8988T (cell line): ENCODE data around the gene NDE1.

Source experiments
- DNase-seq: peaks from one replicate; pipeline ENCODE4 v3.0.0; 2011

Gene NDE1

GRCh38 chr16:15741207-15741871 lies 91.3 kb downstream of the NDE1 start:
- DNase-seq = no peak

- no peak for DNase-seq
Observed at GRCh38 chr16:15742716-15743115, 92.7 kb downstream of the NDE1 start.

- DNase-seq = no peak
Observed at GRCh38 chr16:15743657-15744056, 93.6 kb downstream of the NDE1 start.

DNA sequence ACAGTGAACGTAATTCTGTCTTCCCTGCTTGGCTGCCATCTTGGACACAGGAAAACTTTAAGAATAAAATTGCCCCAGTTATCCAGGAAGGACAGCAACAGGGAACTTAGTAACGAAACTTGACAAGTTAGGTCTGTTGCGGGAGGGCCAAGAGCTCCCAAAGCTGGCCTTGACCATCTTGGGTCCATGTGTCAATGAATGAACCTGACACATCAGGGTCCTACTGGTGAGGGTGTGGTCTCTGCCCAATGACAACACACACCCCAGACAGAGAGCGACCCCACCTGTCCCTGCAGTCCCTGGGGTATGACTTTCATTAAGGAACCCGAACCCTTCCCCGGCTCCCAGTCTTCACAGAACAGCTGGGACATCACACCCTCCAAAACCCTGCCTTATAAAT lies 96.3 kb downstream of the NDE1 start:
- no peak for DNase-seq

DNA sequence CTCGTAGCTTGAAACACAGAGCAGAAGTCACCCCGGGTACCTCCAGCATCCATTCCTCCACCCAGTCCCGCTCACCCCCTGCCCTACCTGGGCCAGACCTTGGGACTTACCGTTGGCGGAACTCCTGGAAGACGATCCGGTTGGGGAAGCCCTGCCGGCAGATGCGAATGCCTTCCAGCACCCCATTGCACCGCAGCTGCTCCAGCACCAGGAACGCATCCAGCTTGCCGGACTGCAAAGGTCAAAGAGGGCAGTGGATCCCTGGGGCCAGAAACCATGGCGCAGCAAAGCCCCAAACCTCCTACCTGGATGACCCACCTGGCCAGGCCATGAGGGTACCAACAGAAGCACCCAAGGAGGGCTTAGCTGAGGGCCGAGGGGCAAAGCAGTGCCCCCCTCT lies 97.9 kb downstream of the NDE1 start:
- no peak for DNase-seq

GRCh38 chr16:15748654-15749053 lies 98.6 kb downstream of the NDE1 start:
- no peak for DNase-seq

DNA sequence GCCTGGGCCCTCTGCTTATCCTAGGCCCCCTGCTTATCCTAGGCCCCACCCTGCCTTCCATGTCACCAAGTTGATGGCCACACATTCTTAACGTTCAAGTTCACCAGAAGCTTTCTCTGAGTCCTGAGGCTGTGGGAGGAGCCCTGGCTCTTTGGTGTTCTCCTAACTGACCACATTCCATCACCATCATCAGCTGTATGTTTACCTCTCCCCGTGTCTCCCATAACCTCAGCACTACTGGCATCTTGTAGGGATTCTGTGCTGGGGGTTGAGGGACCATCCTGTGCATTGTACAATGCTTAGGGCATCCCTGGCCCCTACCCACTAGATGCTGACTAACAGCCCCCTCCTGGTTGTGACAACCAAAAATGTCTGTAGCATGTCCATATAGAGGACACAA lies 99.3 kb downstream of the NDE1 start:
- no peak for DNase-seq

- DNase-seq = no peak
Observed at GRCh38 chr16:15749985-15750384, 99.9 kb downstream of the NDE1 start.

- no peak for DNase-seq
Observed at GRCh38 chr16:15751940-15752339, 101.9 kb downstream of the NDE1 start.

DNA sequence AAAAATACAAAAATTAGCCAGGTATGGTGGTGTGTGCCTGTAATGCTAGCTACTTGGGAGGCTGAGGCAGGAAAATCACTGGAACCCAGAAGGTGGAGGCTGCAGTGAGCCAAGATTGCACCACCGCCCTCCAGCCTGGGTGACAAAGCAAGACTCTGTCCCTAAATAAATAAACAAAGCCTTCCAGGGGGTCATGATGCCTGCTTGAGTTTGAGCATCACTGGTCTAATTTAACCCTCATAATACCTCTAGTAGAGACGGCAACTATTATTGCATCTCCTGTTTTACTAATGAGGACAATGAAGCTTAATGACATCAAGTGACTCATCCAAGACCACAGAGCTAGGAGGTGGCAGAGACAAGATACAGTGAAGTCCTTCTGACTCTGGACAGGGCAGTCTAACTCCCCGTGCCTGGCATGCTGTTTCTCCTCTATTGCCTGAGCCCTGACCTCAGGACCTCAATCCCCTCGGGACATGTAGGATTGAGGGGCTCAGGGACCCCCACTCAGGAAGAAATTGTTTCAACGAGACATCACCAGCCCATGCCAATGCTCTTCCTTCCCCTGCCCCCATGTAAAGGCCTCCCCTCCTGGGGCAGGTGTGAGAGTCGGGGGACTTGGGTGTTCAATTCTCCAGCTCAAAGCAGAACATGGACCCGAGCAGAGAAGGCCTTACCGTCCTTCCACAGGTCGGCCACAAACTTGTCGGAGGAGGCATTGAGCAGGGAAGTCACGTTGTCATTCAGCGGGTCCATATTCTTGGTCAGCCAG lies 102.9 kb downstream of the NDE1 start:
- DNase-seq = no peak

DNA sequence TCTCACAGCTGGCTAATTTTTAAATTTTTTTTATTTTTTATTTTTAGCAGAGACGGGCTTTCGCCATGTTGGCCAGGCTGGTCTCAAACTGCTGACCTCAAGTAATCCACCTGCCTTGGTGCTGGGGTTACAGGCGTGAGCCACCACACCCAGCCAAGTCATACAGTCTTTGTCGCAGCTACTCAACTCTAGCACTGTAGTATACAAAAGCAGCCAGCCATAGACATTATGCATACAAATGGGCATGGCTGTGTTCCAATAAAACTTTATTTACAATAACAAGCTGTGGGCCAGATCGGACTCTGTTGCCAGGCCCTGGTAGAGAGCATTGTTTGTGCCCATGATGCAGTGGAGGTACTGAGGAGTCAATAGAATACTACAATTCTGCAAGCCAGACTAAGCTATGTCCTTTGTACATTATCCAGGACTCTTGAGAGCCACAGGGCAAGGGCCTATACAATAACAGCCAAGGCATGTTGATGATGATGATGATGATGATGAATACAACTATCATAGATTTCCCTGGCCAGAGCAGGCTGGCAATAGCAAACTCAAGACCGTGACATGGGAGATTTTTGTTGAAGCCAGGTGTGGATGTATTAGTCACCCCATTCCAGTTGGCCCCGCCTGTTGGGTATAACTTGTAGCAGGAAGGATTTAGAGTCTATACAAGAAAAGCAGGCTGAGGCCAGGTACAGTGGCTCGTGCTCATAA lies 104.9 kb downstream of the NDE1 start:
- DNase-seq = no peak

- DNase-seq = no peak
Observed at GRCh38 chr16:15757077-15757386, 107.0 kb downstream of the NDE1 start.

GRCh38 chr16:15757630-15758251 lies 107.7 kb downstream of the NDE1 start:
- no peak for DNase-seq

GRCh38 chr16:15759070-15759469 lies 109.0 kb downstream of the NDE1 start:
- DNase-seq = no peak

DNA sequence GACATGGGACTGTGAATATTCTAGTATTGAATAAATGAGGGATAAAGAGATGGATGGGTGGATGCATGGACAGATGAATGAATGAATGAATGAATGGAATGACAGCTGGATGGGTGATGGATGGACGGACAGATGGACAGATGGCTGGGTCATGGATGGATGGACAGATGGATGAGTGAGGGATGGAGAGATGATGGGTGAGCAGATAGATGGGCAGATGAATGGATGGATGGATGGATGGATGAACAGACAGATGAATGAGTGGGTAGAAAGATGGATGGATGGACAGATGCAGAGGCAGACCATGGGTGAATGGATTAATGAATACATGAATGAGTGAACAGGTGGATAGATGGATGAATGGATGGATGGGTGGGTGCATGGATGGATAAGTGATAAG lies 110.1 kb downstream of the NDE1 start:
- no peak for DNase-seq

DNA sequence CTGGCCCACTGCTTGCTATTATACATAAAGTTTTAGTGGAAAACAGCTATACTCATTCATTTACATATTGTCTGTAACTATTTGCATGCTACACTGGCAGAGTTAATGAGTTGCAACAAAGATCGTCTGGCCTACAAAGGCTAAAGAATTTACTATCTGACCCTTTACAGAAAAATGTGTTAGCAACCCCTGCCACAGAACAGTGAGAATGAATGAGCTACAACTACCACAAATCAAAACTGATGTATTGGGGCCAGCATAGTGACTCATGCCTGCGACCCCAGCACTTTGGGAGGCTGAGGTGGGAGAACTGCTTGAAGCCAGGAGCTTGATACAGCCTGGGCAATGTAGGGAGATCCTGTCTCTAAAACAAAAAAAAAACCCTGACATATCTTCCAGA lies 114.1 kb downstream of the NDE1 start:
- no peak for DNase-seq

- no peak for DNase-seq
Observed at GRCh38 chr16:15765116-15765515, 115.1 kb downstream of the NDE1 start.

- no peak for DNase-seq
Observed at GRCh38 chr16:15765880-15766279, 115.8 kb downstream of the NDE1 start.

GRCh38 chr16:15766918-15767317 lies 116.9 kb downstream of the NDE1 start:
- no peak for DNase-seq

DNA sequence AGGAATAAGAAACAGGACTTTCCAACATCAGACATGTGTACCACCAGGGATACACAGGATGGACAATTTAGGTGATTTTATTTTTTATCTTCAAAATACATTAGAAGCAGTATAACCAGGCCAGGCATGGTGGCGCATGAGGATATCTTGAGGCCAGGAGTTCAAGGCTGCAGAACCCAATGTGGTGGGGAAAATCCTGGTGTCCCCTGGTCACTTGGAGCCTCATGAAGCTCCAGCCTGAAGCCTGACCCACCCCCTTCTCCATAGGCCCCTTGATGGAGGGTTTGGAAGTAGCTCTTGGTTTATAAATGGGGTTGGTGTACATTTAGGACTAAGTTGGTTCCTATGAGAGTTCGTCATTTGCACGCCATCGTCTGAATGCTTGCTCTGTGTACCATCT lies 118.2 kb downstream of the NDE1 start:
- no peak for DNase-seq

- DNase-seq = no peak
Observed at GRCh38 chr16:15769239-15769638, 119.2 kb downstream of the NDE1 start.

DNA sequence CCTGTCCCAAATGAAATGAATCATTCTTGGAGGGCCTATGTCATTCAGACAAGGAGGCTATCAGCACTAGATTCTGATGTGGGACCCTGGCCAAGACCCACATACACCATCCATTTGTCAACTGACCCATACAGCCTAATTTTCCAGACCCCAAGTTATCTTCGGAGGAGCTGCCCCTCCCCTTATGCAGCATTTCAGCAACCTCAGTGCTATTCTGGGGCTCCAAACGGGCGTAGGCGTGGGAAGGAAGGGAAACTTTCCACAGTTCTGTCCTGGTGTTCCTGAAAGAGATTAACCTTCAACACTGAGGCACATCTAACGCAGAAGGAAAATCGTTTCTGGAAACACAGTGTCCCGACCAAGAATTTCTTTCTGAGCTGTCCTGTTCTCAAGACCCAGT lies 120.1 kb downstream of the NDE1 start:
- no peak for DNase-seq

- no peak for DNase-seq
Observed at GRCh38 chr16:15770512-15770911, 120.5 kb downstream of the NDE1 start.

DNA sequence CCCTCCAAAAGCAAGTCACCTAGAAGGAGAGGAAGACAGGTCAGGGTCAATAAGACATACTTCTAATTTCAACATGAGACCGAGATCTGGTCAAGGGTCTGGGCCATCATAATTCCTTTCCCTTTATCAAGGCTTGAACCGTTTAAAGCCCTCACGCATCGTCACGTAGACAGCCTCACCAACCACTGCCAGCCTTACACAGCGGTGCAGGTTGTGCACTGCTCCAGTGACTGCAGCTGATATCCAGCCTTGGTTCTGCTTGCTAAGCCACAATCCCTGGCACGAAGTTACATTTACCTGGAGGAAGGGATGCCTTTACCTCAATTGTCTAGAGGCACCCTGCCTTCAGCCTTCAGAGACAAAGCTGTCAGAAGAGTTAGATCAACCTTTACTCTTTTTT lies 121.6 kb downstream of the NDE1 start:
- no peak for DNase-seq
